Measurements from ENCODE around the gene TGFBR3. TPM values are rescaled to one million over a fixed set of nuclear protein-coding genes. Genes with fewer than 3 reads are reported as not detected.

Gene TGFBR3
- total and polyA plus RNA-seq, 9 donors: 92.4 to 442 (median 165) TPM

DNA sequence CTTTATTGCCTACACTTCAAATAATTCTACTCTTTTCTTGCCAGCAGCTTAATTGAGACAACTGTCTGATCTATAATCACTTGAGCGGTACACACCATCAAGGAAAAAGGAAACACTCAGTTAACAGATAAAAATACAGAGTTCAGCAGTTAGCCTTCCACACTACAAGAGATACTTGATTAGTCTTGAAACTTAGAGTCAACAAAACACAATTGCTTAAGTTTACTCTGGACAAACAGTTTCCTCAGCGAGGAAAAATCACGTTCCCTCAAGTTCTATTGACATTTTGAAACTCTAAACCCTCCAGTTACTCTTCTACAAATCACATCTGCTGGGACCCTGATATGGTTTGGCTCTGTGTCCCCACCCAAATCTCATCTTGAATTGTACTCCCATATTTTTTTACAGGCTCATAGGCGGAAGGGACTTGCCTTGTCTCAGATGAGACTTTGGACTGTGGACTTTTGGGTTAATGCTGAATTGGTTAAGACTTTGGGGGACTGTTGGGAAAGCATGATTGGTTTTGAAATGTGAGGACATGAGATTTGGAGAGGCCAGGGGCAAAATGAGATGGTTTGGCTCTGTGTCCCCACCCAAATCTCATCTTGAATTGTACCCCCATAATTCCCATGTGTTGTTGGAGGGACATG, 244.9 kb downstream of the TGFBR3 start:
- 95 to 98% (median 96%) methylated on average over 4 of the region's 4 CpGs for WGBS, 3 donors
- no peak overlapping the region for H3K27ac ChIP-seq
- H3K36me3 ChIP-seq: no peaks in the 10 kb centered on the region
- H3K4me3 ChIP-seq: no peak overlapping the region
- H3K4me1 ChIP-seq (ENCODE audit: insufficient read depth): no peaks in the 10 kb centered on the region
- intact Hi-C loops (cut with DNase I): no loop called here
- H3K9me3 ChIP-seq: no peaks in the 10 kb centered on the region
- TF ChIP-seq EP300 (IDR thresholded peaks at IDR 0.05) (no peak), POLR2A (IDR thresholded peaks at IDR 0.05) (no peak)
- TF ChIP-seq, protein P1, sequence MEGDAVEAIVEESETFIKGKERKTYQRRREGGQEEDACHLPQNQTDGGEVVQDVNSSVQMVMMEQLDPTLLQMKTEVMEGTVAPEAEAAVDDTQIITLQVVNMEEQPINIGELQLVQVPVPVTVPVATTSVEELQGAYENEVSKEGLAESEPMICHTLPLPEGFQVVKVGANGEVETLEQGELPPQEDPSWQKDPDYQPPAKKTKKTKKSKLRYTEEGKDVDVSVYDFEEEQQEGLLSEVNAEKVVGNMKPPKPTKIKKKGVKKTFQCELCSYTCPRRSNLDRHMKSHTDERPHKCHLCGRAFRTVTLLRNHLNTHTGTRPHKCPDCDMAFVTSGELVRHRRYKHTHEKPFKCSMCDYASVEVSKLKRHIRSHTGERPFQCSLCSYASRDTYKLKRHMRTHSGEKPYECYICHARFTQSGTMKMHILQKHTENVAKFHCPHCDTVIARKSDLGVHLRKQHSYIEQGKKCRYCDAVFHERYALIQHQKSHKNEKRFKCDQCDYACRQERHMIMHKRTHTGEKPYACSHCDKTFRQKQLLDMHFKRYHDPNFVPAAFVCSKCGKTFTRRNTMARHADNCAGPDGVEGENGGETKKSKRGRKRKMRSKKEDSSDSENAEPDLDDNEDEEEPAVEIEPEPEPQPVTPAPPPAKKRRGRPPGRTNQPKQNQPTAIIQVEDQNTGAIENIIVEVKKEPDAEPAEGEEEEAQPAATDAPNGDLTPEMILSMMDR (IDR thresholded peaks at IDR 0.05): no peak
- DNase-seq: no peak
- no peaks in the 10 kb centered on the region for H3K27me3 ChIP-seq

DNA sequence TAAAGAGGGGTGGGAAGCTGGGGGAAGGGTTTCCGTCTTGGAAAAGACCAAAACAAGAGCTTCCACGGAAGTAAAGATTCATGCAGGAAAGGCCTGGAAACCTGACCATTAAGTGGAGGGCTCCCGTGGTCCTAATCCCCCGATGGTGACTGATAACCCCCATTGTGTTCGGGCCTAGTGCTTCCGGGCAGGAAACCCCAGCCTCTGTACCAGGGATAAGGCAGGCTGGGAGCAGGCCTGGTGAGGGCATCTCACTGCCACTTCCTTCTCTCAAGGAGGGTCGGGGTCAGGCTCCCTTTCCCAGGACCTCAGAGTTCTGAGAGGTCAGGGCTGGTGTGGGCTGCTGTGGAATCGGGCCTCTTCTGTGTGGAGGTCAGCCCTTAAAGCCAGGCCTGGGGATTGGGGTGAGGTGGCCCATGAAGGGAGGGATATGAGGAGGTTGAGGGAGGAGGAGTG, 248.4 kb downstream of the TGFBR3 start:
- no peaks in the 10 kb centered on the region for H3K9me3 ChIP-seq
- H3K36me3 ChIP-seq: no peaks in the 10 kb centered on the region
- DNase-seq: no peak
- no peak overlapping the region for H3K4me3 ChIP-seq
- no peak overlapping the region for H3K27ac ChIP-seq
- no peaks in the 10 kb centered on the region for H3K4me1 ChIP-seq (ENCODE audit: insufficient read depth)
- no peaks in the 10 kb centered on the region for H3K27me3 ChIP-seq
- 86 to 87% (median 86%) methylated on average over 8 of the region's 8 CpGs for WGBS, 3 donors
- no peak for TF ChIP-seq POLR2A (IDR thresholded peaks at IDR 0.05)
- TF ChIP-seq, protein P1 (IDR thresholded peaks at IDR 0.05): no peak
- intact Hi-C loops (cut with DNase I): no loop called here

DNA sequence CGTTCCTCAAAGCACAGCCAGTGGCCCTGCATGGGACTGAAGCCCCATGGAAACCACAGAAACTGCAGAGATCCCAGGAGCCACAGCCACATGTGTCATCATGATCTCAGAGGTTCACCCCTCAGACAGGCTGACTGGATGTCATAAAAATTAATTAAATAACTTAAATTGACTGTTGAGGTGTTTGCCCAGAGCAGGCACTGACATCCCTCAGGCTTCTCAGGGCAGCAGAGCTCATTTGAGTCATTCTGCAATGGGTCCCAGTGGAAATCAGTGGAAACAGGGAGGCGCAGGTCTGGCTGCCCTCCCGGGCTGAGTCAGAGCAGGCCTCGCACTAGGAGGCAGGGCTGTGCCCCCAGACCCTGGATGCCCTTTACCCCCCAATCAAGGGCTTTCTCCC, 250.2 kb downstream of the TGFBR3 start:
- Histone ChIP-seq H3K4me3 (no peak overlapping the region), H3K27ac (no peak overlapping the region), H3K4me1 (ENCODE audit: insufficient read depth) (no peaks in the 10 kb centered on the region), H3K36me3 (no peaks in the 10 kb centered on the region), H3K27me3 (no peaks in the 10 kb centered on the region), H3K9me3 (no peaks in the 10 kb centered on the region)
- TF ChIP-seq, protein P1 (IDR thresholded peaks at IDR 0.05): no peak
- DNase-seq: no peak
- WGBS, 3 donors: 89 to 92% (median 91%) methylated on average over 4 of the region's 4 CpGs
- intact Hi-C loops (cut with DNase I): no loop called here

DNA sequence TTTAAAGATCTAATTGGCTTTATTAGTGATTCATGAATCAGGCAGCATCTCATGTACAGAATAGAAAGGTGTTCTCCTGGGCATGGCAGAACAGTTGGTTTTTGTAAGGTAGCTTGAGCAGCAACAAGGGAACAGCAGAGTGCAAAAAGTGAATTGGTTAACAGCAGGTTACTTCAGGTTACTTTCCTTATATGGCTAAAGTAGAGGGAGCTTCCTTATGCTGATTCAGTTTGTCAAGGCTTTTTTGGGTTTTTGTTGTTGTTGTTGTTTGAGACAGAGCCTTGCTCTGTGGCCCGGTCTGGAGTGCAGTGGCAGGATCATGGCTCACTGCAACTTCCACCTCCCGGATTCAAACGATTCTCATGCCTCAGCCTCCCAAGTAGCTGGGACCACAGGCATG, 252.5 kb downstream of the TGFBR3 start:
- Histone ChIP-seq H3K27me3 (no peaks in the 10 kb centered on the region), H3K4me3 (no peak overlapping the region), H3K4me1 (ENCODE audit: insufficient read depth) (no peaks in the 10 kb centered on the region), H3K36me3 (no peaks in the 10 kb centered on the region), H3K27ac (no peak overlapping the region), H3K9me3 (no peaks in the 10 kb centered on the region)
- WGBS, 3 donors: 64 to 81% (median 72%) methylated on average over 3 of the region's 3 CpGs
- TF ChIP-seq, protein P1 (IDR thresholded peaks at IDR 0.05): no peak
- TF ChIP-seq POLR2A (IDR thresholded peaks at IDR 0.05) (no peak), EP300 (IDR thresholded peaks at IDR 0.05) (no peak)
- intact Hi-C loops (cut with DNase I): no loop called here
- DNase-seq: no peak
